Measurements from ENCODE around the gene PSMD11. TPM values are rescaled to one million over a fixed set of nuclear protein-coding genes. Genes with fewer than 3 reads are reported as not detected.

Gene PSMD11
- total RNA-seq, 2 donors from 2014 or later: 164 to 168 TPM

- H3K4me1 Mint-ChIP-seq: peaks cover 46% of the 10 kb centered on the region
- Histone ChIP-seq H3K36me3 (ENCODE audit: control insufficient read depth, insufficient read depth, low read length) (no peaks in the 10 kb centered on the region), H3K9me3 (ENCODE audit: control insufficient read depth, low read length) (no peaks in the 10 kb centered on the region), H3K4me3 (ENCODE audit: low read length) (no peak overlapping the region), H3K27ac (ENCODE audit: low read depth, low read length) (no peak overlapping the region), H3K4me1 (ENCODE audit: control insufficient read depth, insufficient read depth, low read length) (peaks cover 25% of the 10 kb centered on the region), H3K27me3 (ENCODE audit: control insufficient read depth, insufficient read depth, low read length, poor library complexity, severe bottlenecking) (no peaks in the 10 kb centered on the region), H3K9ac (ENCODE audit: extremely low read depth, low read length, poor library complexity, severe bottlenecking) (no peak overlapping the region)
- H3K27me3 Mint-ChIP-seq (ENCODE audit: insufficient read depth): no peaks in the 10 kb centered on the region
- no peak for TF ChIP-seq CTCF (conservative IDR thresholded peaks at IDR 0.05)
- no peak overlapping the region for H3K27ac Mint-ChIP-seq
- H3K4me3 Mint-ChIP-seq: no peak overlapping the region
- no peaks in the 10 kb centered on the region for H3K9me3 Mint-ChIP-seq
- DNase-seq: no peak
- no peaks in the 10 kb centered on the region for H3K36me3 Mint-ChIP-seq (ENCODE audit: low read depth)
- WGBS, 2 experiments (ENCODE audit: insufficient coverage in 1 of 2, insufficient read length in 1 of 2): 96 to 97% methylated on average over 3 to 4 of the region's 4 CpGs
These were observed 71.5 kb downstream of the PSMD11 start for GRCh38 chr17:32515677-32516383.

GRCh38 chr17:32516450-32516849 lies 72.1 kb downstream of the PSMD11 start:
- Mint-ChIP-seq H3K27me3 (ENCODE audit: insufficient read depth) (no peaks in the 10 kb centered on the region), H3K4me1 (peaks cover 51% of the 10 kb centered on the region), H3K9me3 (no peaks in the 10 kb centered on the region), H3K4me3 (no peak overlapping the region), H3K27ac (no peak overlapping the region), H3K36me3 (ENCODE audit: low read depth) (no peaks in the 10 kb centered on the region)
- Histone ChIP-seq H3K27ac (ENCODE audit: low read depth, low read length) (no peak overlapping the region), H3K36me3 (ENCODE audit: control insufficient read depth, insufficient read depth, low read length) (no peaks in the 10 kb centered on the region), H3K4me1 (ENCODE audit: control insufficient read depth, insufficient read depth, low read length) (peaks cover 29% of the 10 kb centered on the region), H3K9me3 (ENCODE audit: control insufficient read depth, low read length) (no peaks in the 10 kb centered on the region), H3K4me3 (ENCODE audit: low read length) (no peak overlapping the region), H3K9ac (ENCODE audit: extremely low read depth, low read length, poor library complexity, severe bottlenecking) (no peak overlapping the region), H3K27me3 (ENCODE audit: control insufficient read depth, insufficient read depth, low read length, poor library complexity, severe bottlenecking) (no peaks in the 10 kb centered on the region)
- no peak for DNase-seq
- no peak for TF ChIP-seq CTCF (conservative IDR thresholded peaks at IDR 0.05)
- WGBS, 2 experiments (ENCODE audit: insufficient coverage in 1 of 2, insufficient read length in 1 of 2): 6 to 20% methylated on average over 2 of the region's 2 CpGs

GRCh38 chr17:32516940-32517701 lies 72.8 kb downstream of the PSMD11 start:
- peaks cover 29% of the 10 kb centered on the region for H3K4me1 ChIP-seq (ENCODE audit: control insufficient read depth, insufficient read depth, low read length)
- Mint-ChIP-seq H3K4me3 (no peak overlapping the region), H3K27ac (peak overlapping the region; percentile 65), H3K4me1 (peaks cover 51% of the 10 kb centered on the region), H3K36me3 (ENCODE audit: low read depth) (no peaks in the 10 kb centered on the region), H3K9me3 (no peaks in the 10 kb centered on the region), H3K27me3 (ENCODE audit: insufficient read depth) (no peaks in the 10 kb centered on the region)
- no peak for DNase-seq
- no peak for TF ChIP-seq CTCF (conservative IDR thresholded peaks at IDR 0.05)
- no peaks in the 10 kb centered on the region for H3K27me3 ChIP-seq (ENCODE audit: control insufficient read depth, insufficient read depth, low read length, poor library complexity, severe bottlenecking)
- no peaks in the 10 kb centered on the region for H3K9me3 ChIP-seq (ENCODE audit: control insufficient read depth, low read length)
- 81 to 84% methylated on average over 11 to 12 of the region's 12 CpGs for WGBS, 2 experiments (ENCODE audit: insufficient coverage in 1 of 2, insufficient read length in 1 of 2)
- no peaks in the 10 kb centered on the region for H3K36me3 ChIP-seq (ENCODE audit: control insufficient read depth, insufficient read depth, low read length)
- H3K4me3 ChIP-seq (ENCODE audit: low read length): no peak overlapping the region
- no peak overlapping the region for H3K9ac ChIP-seq (ENCODE audit: extremely low read depth, low read length, poor library complexity, severe bottlenecking)
- H3K27ac ChIP-seq (ENCODE audit: low read depth, low read length): peak overlapping the region; percentile 34

All from endodermal cell (in vitro differentiated cells).